ENCODE measurements around the gene ZSWIM7. TPM values are rescaled to one million over a fixed set of nuclear protein-coding genes. Genes with fewer than 3 reads are reported as not detected.

Gene ZSWIM7, protein sequence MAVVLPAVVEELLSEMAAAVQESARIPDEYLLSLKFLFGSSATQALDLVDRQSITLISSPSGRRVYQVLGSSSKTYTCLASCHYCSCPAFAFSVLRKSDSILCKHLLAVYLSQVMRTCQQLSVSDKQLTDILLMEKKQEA
- total RNA-seq (19.6 TPM), polyA plus RNA-seq (57.6 TPM)
- long read RNA-seq, donor 1, partial matches to known transcripts, result 0 of 1 reads
- long read RNA-seq, donor 1, other reads (novel, unspliced or antisense), result 0 of 1 reads
- long read RNA-seq, donor 2, result 0 reads
- long read RNA-seq, donor 3, transcript ZSWIM7-205 (6 exons, 703 nt), result major isoform, 9 of 31 reads
- long read RNA-seq, donor 3, transcript ZSWIM7-201 (5 exons, 2,008 nt), result minor isoform, 8 of 31 reads
- long read RNA-seq, donor 3, partial matches to known transcripts, result 11 of 31 reads
- long read RNA-seq, donor 3, other reads (novel, unspliced or antisense), result 0 of 31 reads
- long read RNA-seq, donor 4, partial matches to known transcripts, result 0 of 7 reads
- long read RNA-seq, donor 4, other reads (novel, unspliced or antisense), result 0 of 7 reads
- long read RNA-seq, donor 5, transcript ZSWIM7-201 (5 exons, 2,008 nt), result major isoform, 6 of 20 reads
- long read RNA-seq, donor 5, partial matches to known transcripts, result 0 of 20 reads
- long read RNA-seq, donor 5, other reads (novel, unspliced or antisense), result 0 of 20 reads
- long read RNA-seq, donor 6, partial matches to known transcripts, result 0 of 5 reads
- long read RNA-seq, donor 6, other reads (novel, unspliced or antisense), result 0 of 5 reads
- long read RNA-seq, donor 7, partial matches to known transcripts, result 0 of 7 reads
- long read RNA-seq, donor 7, other reads (novel, unspliced or antisense), result 0 of 7 reads
- long read RNA-seq, donor 8, partial matches to known transcripts, result 0 of 7 reads
- long read RNA-seq, donor 8, other reads (novel, unspliced or antisense), result 0 of 7 reads
- long read RNA-seq, donor 9, partial matches to known transcripts, result 0 of 3 reads
- long read RNA-seq, donor 9, other reads (novel, unspliced or antisense), result 0 of 3 reads
- long read RNA-seq, donor 10, partial matches to known transcripts, result 0 of 6 reads
- long read RNA-seq, donor 10, other reads (novel, unspliced or antisense), result 0 of 6 reads

- peak; percentile 65 to 91 (median 81) for DNase-seq (ENCODE audit: low read depth in 6 of 9, low spot score in 9 of 9)
- no peaks in the 10 kb centered on the region for H3K9me3 ChIP-seq (ENCODE audit: control insufficient read depth in 2 of 2, insufficient read depth in 1 of 2, low read length in 1 of 2)
- peaks cover 15 to 22% of the 10 kb centered on the region in 2 donors for H3K36me3 ChIP-seq (ENCODE audit: control insufficient read depth in 2 of 2, insufficient read depth in 2 of 2, low read length in 1 of 2)
- H3K27me3 ChIP-seq (ENCODE audit: control insufficient read depth in 2 of 2, insufficient read depth in 1 of 2, low read length in 1 of 2), result no peaks in the 10 kb centered on the region
- peak within 1 kb of the TSS; percentile 69 to 75 for H3K4me3 ChIP-seq (ENCODE audit: low read length in 2 of 2)
- H3K27ac ChIP-seq (ENCODE audit: low read depth in 1 of 2, low read length in 1 of 2), result peak within 1 kb of the TSS; percentile 91 to 98
- peaks cover 15 to 16% of the 10 kb centered on the region in 2 donors for H3K4me1 ChIP-seq (ENCODE audit: control insufficient read depth in 2 of 2, insufficient read depth in 2 of 2, low read length in 2 of 2)
- under 1% methylated on average over 91 of the region's 91 CpGs for WGBS
Measured at GRCh38 chr17:15999141-15999973, at the start of gene ZSWIM7, which contains the start of gene TTC19. TSS of gene ZSWIM7 (minus strand) at chr17:15999704. CDS start at chr17:15999594, 110 bp downstream. TSS of gene TTC19 (plus strand) at chr17:15999824. CDS start at chr17:15999849, 25 bp downstream.

DNA sequence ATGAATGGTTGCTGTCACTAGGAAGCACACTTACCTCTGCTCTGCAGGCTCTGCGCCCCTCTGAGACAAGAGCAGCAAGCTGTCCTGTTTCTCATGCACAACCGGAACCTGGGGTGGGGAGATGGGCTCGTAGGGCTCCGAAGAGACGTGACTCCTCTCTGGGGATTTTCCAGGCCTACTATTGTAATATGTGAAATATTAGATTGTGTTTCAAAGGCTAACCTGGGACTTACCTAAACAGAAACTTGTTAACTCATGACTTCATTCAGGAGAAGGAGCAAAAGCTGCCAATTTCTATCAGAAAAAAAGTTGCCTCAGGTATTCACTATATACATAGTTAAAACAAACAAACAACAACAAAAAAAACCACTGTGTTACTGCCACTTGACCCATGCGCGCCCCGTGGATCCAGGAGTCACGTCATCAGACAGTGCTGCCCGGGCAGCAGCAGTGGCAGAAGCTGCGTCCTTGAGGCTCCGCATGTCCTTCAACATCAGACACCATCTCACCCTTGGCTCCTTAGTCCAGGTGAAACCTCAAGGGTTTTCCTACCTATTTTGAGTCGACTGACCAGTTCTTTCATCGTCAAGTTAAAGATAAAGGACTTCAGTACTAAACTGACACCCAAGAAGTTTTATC is 49.4 kb upstream of the ZSWIM7 start:
- WGBS, result 94% methylated on average over 14 of the region's 14 CpGs
- H3K4me3 ChIP-seq (ENCODE audit: low read length in 2 of 2), result no peak overlapping the region
- no peaks in the 10 kb centered on the region for H3K27me3 ChIP-seq (ENCODE audit: control insufficient read depth in 2 of 2, insufficient read depth in 1 of 2, low read length in 1 of 2)
- no peaks in the 10 kb centered on the region for H3K4me1 ChIP-seq (ENCODE audit: control insufficient read depth in 2 of 2, insufficient read depth in 2 of 2, low read length in 2 of 2)
- peaks cover 44 to 58% of the 10 kb centered on the region in 2 donors for H3K36me3 ChIP-seq (ENCODE audit: control insufficient read depth in 2 of 2, insufficient read depth in 2 of 2, low read length in 1 of 2)
- peak in 2 of 9 donors; percentile 2 to 22 for DNase-seq (ENCODE audit: low read depth in 6 of 9, low spot score in 9 of 9)
- H3K9me3 ChIP-seq (ENCODE audit: control insufficient read depth in 2 of 2, insufficient read depth in 1 of 2, low read length in 1 of 2), result no peaks in the 10 kb centered on the region
- peak overlapping the region; percentile 2 to 77 for H3K27ac ChIP-seq (ENCODE audit: low read depth in 1 of 2, low read length in 1 of 2)

- Histone ChIP-seq H3K36me3 (ENCODE audit: control insufficient read depth in 2 of 2, insufficient read depth in 2 of 2, low read length in 1 of 2) (peaks cover 50 to 65% of the 10 kb centered on the region in 2 donors), H3K9me3 (ENCODE audit: control insufficient read depth in 2 of 2, insufficient read depth in 1 of 2, low read length in 1 of 2) (no peaks in the 10 kb centered on the region), H3K27ac (ENCODE audit: low read depth in 1 of 2, low read length in 1 of 2) (no peak overlapping the region), H3K27me3 (ENCODE audit: control insufficient read depth in 2 of 2, insufficient read depth in 1 of 2, low read length in 1 of 2) (no peaks in the 10 kb centered on the region), H3K4me3 (ENCODE audit: low read length in 2 of 2) (no peak overlapping the region), H3K4me1 (ENCODE audit: control insufficient read depth in 2 of 2, insufficient read depth in 2 of 2, low read length in 2 of 2) (no peaks in the 10 kb centered on the region)
- DNase-seq (ENCODE audit: low read depth in 6 of 9, low spot score in 9 of 9), result no peak
- WGBS, result 97% methylated on average over 3 of the region's 3 CpGs
Measured at GRCh38 chr17:16046966-16047365, 47.5 kb upstream of the ZSWIM7 start.

DNA sequence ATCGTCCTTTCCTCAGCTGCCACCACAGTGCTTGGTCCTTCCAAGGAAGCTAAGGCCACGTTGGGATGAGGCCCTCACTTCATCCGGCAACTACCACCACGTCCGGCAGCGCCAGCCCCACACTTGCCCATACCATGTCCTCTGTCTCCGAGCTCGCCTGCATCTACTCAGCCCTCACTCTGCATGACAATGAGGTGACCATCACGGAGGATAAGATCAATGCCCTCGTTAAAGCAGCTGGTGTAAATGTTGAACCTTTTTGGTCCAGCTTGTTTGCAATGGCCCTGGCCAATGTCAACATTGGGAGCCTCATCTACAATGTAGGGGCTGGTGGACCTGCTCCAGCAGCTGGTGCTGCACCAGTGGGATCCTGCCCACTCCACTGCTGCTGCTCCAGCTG is 45.0 kb upstream of the ZSWIM7 start:
- 93% methylated on average over 10 of the region's 10 CpGs for WGBS
- H3K4me1 ChIP-seq (ENCODE audit: control insufficient read depth in 2 of 2, insufficient read depth in 2 of 2, low read length in 2 of 2), result no peaks in the 10 kb centered on the region
- DNase-seq (ENCODE audit: low read depth in 6 of 9, low spot score in 9 of 9), result no peak
- no peaks in the 10 kb centered on the region for H3K9me3 ChIP-seq (ENCODE audit: control insufficient read depth in 2 of 2, insufficient read depth in 1 of 2, low read length in 1 of 2)
- no peak overlapping the region for H3K4me3 ChIP-seq (ENCODE audit: low read length in 2 of 2)
- H3K27me3 ChIP-seq (ENCODE audit: control insufficient read depth in 2 of 2, insufficient read depth in 1 of 2, low read length in 1 of 2), result no peaks in the 10 kb centered on the region
- H3K36me3 ChIP-seq (ENCODE audit: control insufficient read depth in 2 of 2, insufficient read depth in 2 of 2, low read length in 1 of 2), result peaks cover 55 to 76% of the 10 kb centered on the region in 2 donors
- H3K27ac ChIP-seq (ENCODE audit: low read depth in 1 of 2, low read length in 1 of 2), result no peak overlapping the region

DNA sequence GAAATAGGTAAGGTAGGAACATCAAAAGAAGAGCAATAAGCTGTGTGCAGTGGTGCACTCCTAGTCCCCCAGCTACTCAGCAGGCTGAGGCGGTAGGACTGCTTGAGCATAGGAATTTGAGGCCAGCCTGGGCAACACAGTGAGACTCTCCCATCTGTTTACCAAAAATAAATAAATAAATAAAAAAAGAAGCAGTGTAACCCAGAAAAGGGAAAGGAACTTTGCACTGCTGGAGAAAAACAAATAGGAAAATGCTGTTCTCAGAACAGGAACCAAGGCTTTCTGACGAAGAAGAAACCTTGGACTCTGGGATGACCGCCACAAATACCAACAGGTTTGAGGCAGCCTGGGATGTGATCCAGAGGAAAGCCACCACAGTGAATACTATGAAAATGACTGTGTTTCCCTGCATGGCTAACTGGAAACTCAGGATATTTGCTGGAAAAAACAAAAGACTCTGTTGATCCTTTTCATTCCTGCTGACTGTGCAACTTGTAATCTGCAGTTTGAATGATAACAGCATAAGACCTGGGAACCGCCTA is 41.3 kb upstream of the ZSWIM7 start:
- no peaks in the 10 kb centered on the region for H3K4me1 ChIP-seq (ENCODE audit: control insufficient read depth in 2 of 2, insufficient read depth in 2 of 2, low read length in 2 of 2)
- no peaks in the 10 kb centered on the region for H3K9me3 ChIP-seq (ENCODE audit: control insufficient read depth in 2 of 2, insufficient read depth in 1 of 2, low read length in 1 of 2)
- WGBS, result 98% methylated on average over 4 of the region's 4 CpGs
- H3K4me3 ChIP-seq (ENCODE audit: low read length in 2 of 2), result no peak overlapping the region
- H3K27me3 ChIP-seq (ENCODE audit: control insufficient read depth in 2 of 2, insufficient read depth in 1 of 2, low read length in 1 of 2), result no peaks in the 10 kb centered on the region
- no peak for DNase-seq (ENCODE audit: low read depth in 6 of 9, low spot score in 9 of 9)
- H3K36me3 ChIP-seq (ENCODE audit: control insufficient read depth in 2 of 2, insufficient read depth in 2 of 2, low read length in 1 of 2), result peaks cover 43 to 67% of the 10 kb centered on the region in 2 donors
- no peak overlapping the region for H3K27ac ChIP-seq (ENCODE audit: low read depth in 1 of 2, low read length in 1 of 2)

DNA sequence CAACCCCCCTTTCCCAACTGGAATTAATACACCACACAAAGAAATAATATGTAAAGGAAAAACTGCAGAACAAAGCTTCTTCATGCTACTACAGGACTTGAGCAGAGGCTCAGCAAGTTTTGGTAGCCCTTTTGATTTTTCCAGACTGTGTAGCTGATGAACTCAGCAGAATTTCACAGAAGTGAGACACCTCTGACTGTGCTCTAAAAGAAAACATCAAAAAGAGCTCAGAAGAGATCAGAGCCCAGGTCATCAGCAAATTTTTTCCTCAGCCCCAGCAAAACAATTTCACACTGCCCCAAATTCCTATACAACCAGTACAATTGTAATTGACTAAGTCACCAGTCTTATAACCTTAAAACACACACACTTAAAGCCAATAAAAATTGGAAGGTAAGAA is 38.1 kb upstream of the ZSWIM7 start:
- no peaks in the 10 kb centered on the region for H3K9me3 ChIP-seq (ENCODE audit: control insufficient read depth in 2 of 2, insufficient read depth in 1 of 2, low read length in 1 of 2)
- no peak overlapping the region for H3K4me3 ChIP-seq (ENCODE audit: low read length in 2 of 2)
- H3K36me3 ChIP-seq (ENCODE audit: control insufficient read depth in 2 of 2, insufficient read depth in 2 of 2, low read length in 1 of 2), result peaks cover 36 to 69% of the 10 kb centered on the region in 2 donors
- no peaks in the 10 kb centered on the region for H3K27me3 ChIP-seq (ENCODE audit: control insufficient read depth in 2 of 2, insufficient read depth in 1 of 2, low read length in 1 of 2)
- H3K27ac ChIP-seq (ENCODE audit: low read depth in 1 of 2, low read length in 1 of 2), result no peak overlapping the region
- H3K4me1 ChIP-seq (ENCODE audit: control insufficient read depth in 2 of 2, insufficient read depth in 2 of 2, low read length in 2 of 2), result no peaks in the 10 kb centered on the region
- no peak for DNase-seq (ENCODE audit: low read depth in 6 of 9, low spot score in 9 of 9)

GRCh38 chr17:16036261-16036660 is 36.8 kb upstream of the ZSWIM7 start:
- Histone ChIP-seq H3K27ac (ENCODE audit: low read depth in 1 of 2, low read length in 1 of 2) (no peak overlapping the region), H3K4me1 (ENCODE audit: control insufficient read depth in 2 of 2, insufficient read depth in 2 of 2, low read length in 2 of 2) (no peaks in the 10 kb centered on the region), H3K4me3 (ENCODE audit: low read length in 2 of 2) (no peak overlapping the region), H3K9me3 (ENCODE audit: control insufficient read depth in 2 of 2, insufficient read depth in 1 of 2, low read length in 1 of 2) (no peaks in the 10 kb centered on the region), H3K36me3 (ENCODE audit: control insufficient read depth in 2 of 2, insufficient read depth in 2 of 2, low read length in 1 of 2) (peaks cover 39 to 72% of the 10 kb centered on the region in 2 donors), H3K27me3 (ENCODE audit: control insufficient read depth in 2 of 2, insufficient read depth in 1 of 2, low read length in 1 of 2) (no peaks in the 10 kb centered on the region)
- 100% methylated on average over 2 of the region's 2 CpGs for WGBS
- no peak for DNase-seq (ENCODE audit: low read depth in 6 of 9, low spot score in 9 of 9)

All from thymus (tissue), 14 donors.